ENCODE data around the gene PLXNA4.

DNA sequence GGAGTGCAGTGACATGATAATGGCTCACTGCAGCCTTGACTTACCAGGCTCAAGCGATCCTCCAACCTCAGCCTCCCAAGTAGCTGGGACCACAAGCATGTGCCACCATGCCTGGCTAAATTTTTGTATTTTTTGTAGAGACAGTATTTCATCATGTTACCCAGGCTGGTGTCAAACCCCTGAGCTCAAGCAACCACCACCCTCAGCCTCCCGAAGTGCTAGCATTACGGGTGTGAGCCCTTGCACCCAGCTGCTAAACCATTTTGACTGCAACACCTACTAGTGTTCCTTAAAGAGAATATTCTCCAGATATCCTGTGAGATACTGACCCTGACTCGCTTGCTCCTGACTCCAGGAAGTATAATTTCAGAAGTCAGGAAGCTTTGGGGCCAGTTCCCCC is 85.8 kb downstream of the PLXNA4 start:
- TF ChIP-seq, protein P1, sequence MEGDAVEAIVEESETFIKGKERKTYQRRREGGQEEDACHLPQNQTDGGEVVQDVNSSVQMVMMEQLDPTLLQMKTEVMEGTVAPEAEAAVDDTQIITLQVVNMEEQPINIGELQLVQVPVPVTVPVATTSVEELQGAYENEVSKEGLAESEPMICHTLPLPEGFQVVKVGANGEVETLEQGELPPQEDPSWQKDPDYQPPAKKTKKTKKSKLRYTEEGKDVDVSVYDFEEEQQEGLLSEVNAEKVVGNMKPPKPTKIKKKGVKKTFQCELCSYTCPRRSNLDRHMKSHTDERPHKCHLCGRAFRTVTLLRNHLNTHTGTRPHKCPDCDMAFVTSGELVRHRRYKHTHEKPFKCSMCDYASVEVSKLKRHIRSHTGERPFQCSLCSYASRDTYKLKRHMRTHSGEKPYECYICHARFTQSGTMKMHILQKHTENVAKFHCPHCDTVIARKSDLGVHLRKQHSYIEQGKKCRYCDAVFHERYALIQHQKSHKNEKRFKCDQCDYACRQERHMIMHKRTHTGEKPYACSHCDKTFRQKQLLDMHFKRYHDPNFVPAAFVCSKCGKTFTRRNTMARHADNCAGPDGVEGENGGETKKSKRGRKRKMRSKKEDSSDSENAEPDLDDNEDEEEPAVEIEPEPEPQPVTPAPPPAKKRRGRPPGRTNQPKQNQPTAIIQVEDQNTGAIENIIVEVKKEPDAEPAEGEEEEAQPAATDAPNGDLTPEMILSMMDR (conservative IDR thresholded peaks at IDR 0.05; ENCODE audit: low read depth, low read length), result no peak
- TF ChIP-seq EZH2 (IDR thresholded peaks at IDR 0.05; ENCODE audit: borderline replicate concordance, low read depth, low read length, poor library complexity, severe bottlenecking), result no peak

All from A673 (cell line).